Endothelial cell of umbilical vein (primary cell): ENCODE results near the gene OSBP2. TPM values are rescaled to one million over a fixed set of nuclear protein-coding genes. Genes with fewer than 3 reads are reported as not detected.

Source experiments
- BruUV-seq: library from RNA; stranded (reverse); fragments of 400-500 nt; replicated peaks from 2 replicates; lab custom pipeline; 2021; lab: Mats Ljungman, UMichigan
- CTCF ChIA-PET: fragments of 300-600, 350-600 bp; sonication (Branson Sonifier 250); formaldehyde crosslinking; loops from one replicate; lab custom pipeline; 2021; ENCODE audit warnings: antibody characterized with exemption, inconsistent platforms; lab: Charles Lee
- POLR2A ChIA-PET: fragments of 300-600, 350-600 bp; sonication (Branson Sonifier 250); formaldehyde crosslinking; loops from one replicate; lab custom pipeline; 2021; ENCODE audit warnings: antibody characterized with exemption, inconsistent platforms; lab: Charles Lee
- DNase-seq: peaks from one replicate; pipeline ENCODE4 v3.0.0-alpha.2; 2011; ENCODE audit warnings: low read depth, low spot score
- FAIRE-seq: peaks from 2 replicates; lab custom pipeline; 2011; peaks lifted over from hg19 to GRCh38; lab: Jason Lieb, UNC
- H2AFZ ChIP-seq: 2 replicates; pipeline ENCODE4 v1.6.0; 2012; ENCODE audit warnings: low read depth, low read length, control low read depth, inconsistent platforms
- H3K27ac ChIP-seq: 2 replicates; pipeline ENCODE4 v1.5.1; 2011; ENCODE audit warnings: low read depth, mild to moderate bottlenecking, control low read depth, low read length, moderate library complexity; ENCODE audit not compliant: insufficient read depth
- H3K27me3 ChIP-seq, 2 experiments: 2 replicates each; pipeline versions ENCODE4 v1.6.0 to v1.6.1; 2011; ENCODE audit warnings: low read length in 2 of 2, mixed read lengths in 1 of 2; ENCODE audit not compliant: control insufficient read depth in 2 of 2, insufficient read depth in 2 of 2
- H3K36me3 ChIP-seq, 2 experiments: 2 replicates in 1 of 2; 3 replicates in 1 of 2; pipeline ENCODE4 v1.5.1; 2011; ENCODE audit warnings: low read length in 2 of 2, mild to moderate bottlenecking in 1 of 2, moderate library complexity in 1 of 2; ENCODE audit not compliant: control insufficient read depth in 2 of 2, insufficient read depth in 2 of 2; ENCODE audit errors: extremely low read depth in 1 of 2
- H3K4me1 ChIP-seq: 3 replicates; pipeline ENCODE4 v1.5.1; 2011; ENCODE audit warnings: mild to moderate bottlenecking, low read length; ENCODE audit not compliant: control insufficient read depth, insufficient read depth; ENCODE audit errors: extremely low read depth
- H3K4me2 ChIP-seq: 2 replicates; pipeline ENCODE4 v1.6.1; 2011; ENCODE audit warnings: low read length, control low read depth, mixed read lengths; ENCODE audit not compliant: insufficient read depth
- H3K4me3 ChIP-seq, 3 experiments: fragments of 200-600 bp in 1 of 3; sonication (generic), shearing (Covaris generic) in 1 of 3; replicated peaks in 1 of 3; 2 replicates each; pipeline ENCODE4 v1.5.1; 2011 to 2016; ENCODE audit warnings: control low read depth in 3 of 3, low read length in 3 of 3, mild to moderate bottlenecking in 2 of 3, inconsistent platforms in 1 of 3, low read depth in 1 of 3, moderate library complexity in 1 of 3; ENCODE audit not compliant: insufficient read depth in 1 of 3
- H3K79me2 ChIP-seq: 2 replicates; pipeline ENCODE4 v1.6.0; 2012; ENCODE audit warnings: low read length, inconsistent platforms; ENCODE audit not compliant: control insufficient read depth, insufficient read depth
- H3K9ac ChIP-seq: replicated peaks from 2 replicates; pipeline ENCODE3; 2011; ENCODE audit warnings: low read length, control low read depth; ENCODE audit not compliant: insufficient read depth; ENCODE audit errors: extremely low read depth
- H3K9me1 ChIP-seq: replicated peaks from 3 replicates; pipeline ENCODE4 v1.6.0; 2011; ENCODE audit warnings: mild to moderate bottlenecking, low read length; ENCODE audit not compliant: control insufficient read depth, insufficient read depth; ENCODE audit errors: extremely low read depth
- H3K9me3 ChIP-seq: replicated peaks from 2 replicates; pipeline ENCODE4 v1.5.1; 2012; ENCODE audit warnings: low read length, inconsistent platforms; ENCODE audit not compliant: control insufficient read depth, insufficient read depth
- H4K20me1 ChIP-seq: replicated peaks from 2 replicates; pipeline ENCODE3; 2011; ENCODE audit warnings: mild to moderate bottlenecking, low read length; ENCODE audit not compliant: control insufficient read depth, insufficient read depth; ENCODE audit errors: extremely low read depth
- CTCF ChIP-seq, 2 donors: IDR thresholded peaks; 1 replicate in 1 of 2; 2 replicates in 1 of 2; pipeline ENCODE4 v1.5.1; 2011; ENCODE audit warnings: low read length in 2 of 2, mild to moderate bottlenecking in 2 of 2, moderate library complexity in 2 of 2, control low read depth in 1 of 2, inconsistent platforms in 1 of 2, low read depth in 1 of 2; ENCODE audit not compliant: insufficient read depth in 1 of 2; ENCODE audit errors: extremely low read depth in 1 of 2
- EZH2 ChIP-seq: IDR thresholded peaks from 2 replicates; pipeline ENCODE4 v1.6.1; 2012; ENCODE audit warnings: borderline replicate concordance, low read depth, mild to moderate bottlenecking, moderate library complexity, low read length, inconsistent platforms; ENCODE audit not compliant: severe bottlenecking
- FOS ChIP-seq: IDR thresholded peaks from 2 replicates; pipeline ENCODE4 v1.6.1; 2011; ENCODE audit warnings: mild to moderate bottlenecking, low read length, moderate library complexity, borderline replicate concordance; ENCODE audit not compliant: insufficient read depth
- GATA2 ChIP-seq: IDR thresholded peaks from 2 replicates; pipeline ENCODE4 v1.7.0; 2011; ENCODE audit warnings: low read depth, mild to moderate bottlenecking, moderate library complexity, mixed read lengths, low read length; ENCODE audit not compliant: insufficient read length, insufficient read depth
- JUN ChIP-seq: IDR thresholded peaks from 2 replicates; pipeline ENCODE4 v1.6.1; 2011; ENCODE audit warnings: borderline replicate concordance, low read depth; ENCODE audit not compliant: insufficient read length, insufficient read depth
- MAX ChIP-seq: IDR thresholded peaks from 2 replicates; pipeline ENCODE4 v1.6.1; 2011; ENCODE audit not compliant: insufficient read depth, insufficient read length
- MYC ChIP-seq: IDR thresholded peaks from one replicate; pipeline ENCODE4 v1.6.1; 2011; ENCODE audit warnings: mild to moderate bottlenecking, low read depth, low read length
- POLR2A ChIP-seq: IDR thresholded peaks from 2 replicates; pipeline ENCODE4 v1.6.1; 2012; ENCODE audit warnings: low read depth, mild to moderate bottlenecking, control low read depth, low read length
- POLR2AphosphoS5 ChIP-seq: IDR thresholded peaks from 2 replicates; pipeline ENCODE4 v1.6.1; 2012; ENCODE audit warnings: low read depth, mild to moderate bottlenecking, control low read depth, low read length, moderate library complexity; ENCODE audit not compliant: insufficient read depth
- dilution Hi-C: fragments of 300-500 bp; cut with MboI; formaldehyde crosslinking; loops from one replicate; pipeline ENCODE4 v1.15.0; 2019; ENCODE audit warnings: low sequenced_read_pairs; ENCODE audit not compliant: extremely low pct_ligation_motif_present
- intact Hi-C: fragments of 100-400 bp; cut with micrococcal nuclease; formaldehyde crosslinking; loops from one replicate; pipeline ENCODE4 v1.10.0; 2022
- polyA plus RNA-seq, 4 experiments: library from polyadenylated mRNA; depleted of rRNA in 3 of 4; stranded (reverse) in 3 of 4; unstranded in 1 of 4; fragments of >200 nt; gene quantifications; 2 replicates each; pipeline versions ENCODE4 v1.2.1 to v1.2.3, GENCODE V29; 2011 to 2012; ENCODE audit warnings: missing spikeins in 1 of 4
- total RNA-seq: library from RNA; stranded (reverse); gene quantifications from 2 replicates; pipeline ENCODE4 v1.2.3, GENCODE V29; 2021

OSBP2 gene
- total and polyA plus RNA-seq, 2 donors (not counting 3 experiments of a cell fraction or from before 2014, with no cell fraction given): 4.1 to 7.5 TPM

DNA sequence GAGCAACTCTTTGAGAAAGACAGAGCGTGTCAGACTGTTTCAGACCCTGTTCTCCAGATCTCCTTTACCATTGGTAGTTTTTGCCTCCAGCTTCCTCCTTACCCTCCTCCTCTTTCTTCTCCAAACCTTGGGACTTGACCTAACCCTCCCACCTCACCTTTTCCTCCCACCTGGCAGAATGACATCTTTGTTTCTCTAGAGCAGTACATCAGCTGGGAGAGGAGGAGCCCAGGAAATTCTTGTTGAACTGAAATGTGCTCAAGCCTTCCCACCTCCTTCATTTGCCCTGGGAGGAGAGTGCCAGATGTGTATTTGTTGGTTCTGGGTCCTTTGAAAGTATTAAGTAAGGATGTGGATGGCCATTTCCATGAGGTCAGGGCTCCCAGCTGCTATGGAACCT lies 17.4 kb downstream of the OSBP2 start:
- TF ChIP-seq CTCF (IDR thresholded peaks at IDR 0.05; ENCODE audit: extremely low read depth in 1 of 2, insufficient read depth in 1 of 2, low read depth in 1 of 2, low read length in 2 of 2) (no peak), POLR2AphosphoS5 (no peak), MYC (no peak), MAX (no peak), FOS (no peak), JUN (no peak), POLR2A (no peak), GATA2 (no peak), EZH2 (no peak)
- ChIA-PET CTCF (interaction anchor here (1.2 to 1.7 kb wide), 3 partner anchors 26 to 78 kb away, joined by 3 to 6 read pairs (median 5); no protein-coding TSS in a partner anchor), POLR2A (no interaction called here)
- H3K27me3 ChIP-seq: no peaks in the 10 kb centered on the region
- peaks cover 9% of the 10 kb centered on the region for H3K4me1 ChIP-seq
- DNase-seq (no peak), FAIRE-seq (no peak)
- H3K4me2 ChIP-seq: no peak overlapping the region
- BruUV-seq: no TSS peak
- H3K9me3 ChIP-seq: no peaks in the 10 kb centered on the region
- intact Hi-C loops: no loop called here
- no peaks in the 10 kb centered on the region for H3K9me1 ChIP-seq
- H4K20me1 ChIP-seq: no peaks in the 10 kb centered on the region
- no peaks in the 10 kb centered on the region for H3K36me3 ChIP-seq
- H2AFZ ChIP-seq: no peak overlapping the region
- no peaks in the 10 kb centered on the region for H3K79me2 ChIP-seq
- H3K27ac ChIP-seq: no peak overlapping the region
- H3K4me3 ChIP-seq: no peak overlapping the region
- no peak overlapping the region for H3K9ac ChIP-seq
- dilution Hi-C loops: no loop called here
